Measurements from ENCODE around the gene BTBD16. TPM values are rescaled to one million over a fixed set of nuclear protein-coding genes. Genes with fewer than 3 reads are reported as not detected.

BTBD16 gene
- total RNA-seq, 4 donors from 2014 or later: not detected

- intact Hi-C loops (cut with DNase I; ENCODE audit: low total_unique reads) (loop anchor here (5.0 kb wide), 1 partner anchor 93 kb away; no protein-coding TSS in a partner anchor), in situ Hi-C loops (cut with MboI; ENCODE audit: low pct_ligation_motif_present in 1 of 4, low pct_unique_long_range_greater_than_20kb in 1 of 4, low sequenced_read_pairs in 3 of 4) (loop anchor here in 2 of 4 donors (10.0 kb wide), 1 partner anchor 90 kb away; no protein-coding TSS in a partner anchor)
- Histone ChIP-seq H3K27me3 (no peaks in the 10 kb centered on the region), H3K9me3 (no peaks in the 10 kb centered on the region), H3K4me3 (no peak overlapping the region), H3K36me3 (no peaks in the 10 kb centered on the region), H3K4me1 (peaks cover 0 to 10% (median 7%) of the 10 kb centered on the region in 4 donors), H3K27ac (peak overlapping the region in 2 of 4 donors; percentile 27 to 54)
- 69 to 71% methylated on average over 4 to 9 of the region's 9 CpGs for WGBS, 2 donors (ENCODE audit: low coverage in 1 of 2)
- peak; percentile 45 for DNase-seq
- TF ChIP-seq CTCF (IDR thresholded peaks at IDR 0.05): no peak
- peak in 2 of 3 donors; percentile 21 to 23 for TF ChIP-seq POLR2AphosphoS5 (IDR thresholded peaks at IDR 0.05)
These were observed 73.7 kb downstream of the BTBD16 start for GRCh38 chr10:122344741-122345258.

- Histone ChIP-seq H3K9me3 (no peaks in the 10 kb centered on the region), H3K27ac (no peak overlapping the region), H3K27me3 (no peaks in the 10 kb centered on the region), H3K4me3 (no peak overlapping the region), H3K4me1 (peaks cover 0 to 10% (median 5%) of the 10 kb centered on the region in 4 donors), H3K36me3 (no peaks in the 10 kb centered on the region)
- DNase-seq: no peak
- 89% methylated on average over 3 to 4 of the region's 4 CpGs for WGBS, 2 donors (ENCODE audit: low coverage in 1 of 2)
- in situ Hi-C loops (cut with MboI; ENCODE audit: low pct_ligation_motif_present in 1 of 4, low pct_unique_long_range_greater_than_20kb in 1 of 4, low sequenced_read_pairs in 3 of 4): loop anchor here in 2 of 4 donors (10.0 kb wide), 1 partner anchor 88 kb away; no protein-coding TSS in a partner anchor
- intact Hi-C loops (cut with DNase I; ENCODE audit: low total_unique reads): no loop called here
- TF ChIP-seq POLR2A (IDR thresholded peaks at IDR 0.05) (no peak), CTCF (IDR thresholded peaks at IDR 0.05) (no peak), EP300 (IDR thresholded peaks at IDR 0.05; ENCODE audit: low read depth) (no peak), POLR2AphosphoS5 (IDR thresholded peaks at IDR 0.05) (no peak)
These were observed 75.3 kb downstream of the BTBD16 start for GRCh38 chr10:122346326-122346950.

GRCh38 chr10:122347170-122347841 lies 76.2 kb downstream of the BTBD16 start:
- TF ChIP-seq POLR2AphosphoS5 (IDR thresholded peaks at IDR 0.05): no peak
- TF ChIP-seq CTCF (IDR thresholded peaks at IDR 0.05): no peak
- TF ChIP-seq POLR2A (IDR thresholded peaks at IDR 0.05): no peak
- no peak for TF ChIP-seq EP300 (IDR thresholded peaks at IDR 0.05; ENCODE audit: low read depth)
- H3K27me3 ChIP-seq: no peaks in the 10 kb centered on the region
- 82% methylated on average over 8 of the region's 8 CpGs; no CpG with 5 or more reads in 1 of the 2 donors for WGBS, 2 donors (ENCODE audit: low coverage in 1 of 2)
- H3K27ac ChIP-seq: no peak overlapping the region
- H3K4me3 ChIP-seq: no peak overlapping the region
- H3K36me3 ChIP-seq: no peaks in the 10 kb centered on the region
- no peak for DNase-seq
- in situ Hi-C loops (cut with MboI; ENCODE audit: low pct_ligation_motif_present in 1 of 4, low pct_unique_long_range_greater_than_20kb in 1 of 4, low sequenced_read_pairs in 3 of 4) (loop anchor here in 2 of 4 donors (10.0 kb wide), 1 partner anchor 87 kb away; no protein-coding TSS in a partner anchor), intact Hi-C loops (cut with DNase I; ENCODE audit: low total_unique reads) (no loop called here)
- no peaks in the 10 kb centered on the region for H3K9me3 ChIP-seq
- peaks cover 0 to 10% (median 5%) of the 10 kb centered on the region in 4 donors for H3K4me1 ChIP-seq

GRCh38 chr10:122348512-122348911 lies 77.4 kb downstream of the BTBD16 start:
- no peaks in the 10 kb centered on the region for H3K9me3 ChIP-seq
- 67 to 80% methylated on average over 3 to 4 of the region's 4 CpGs for WGBS, 2 donors (ENCODE audit: low coverage in 1 of 2)
- H3K27me3 ChIP-seq: no peaks in the 10 kb centered on the region
- H3K4me3 ChIP-seq: no peak overlapping the region
- DNase-seq: no peak
- intact Hi-C loops (cut with DNase I; ENCODE audit: low total_unique reads): no loop called here
- no peak overlapping the region for H3K27ac ChIP-seq
- in situ Hi-C loops (cut with MboI; ENCODE audit: low pct_ligation_motif_present in 1 of 4, low pct_unique_long_range_greater_than_20kb in 1 of 4, low sequenced_read_pairs in 3 of 4): loop anchor here in 2 of 4 donors (10.0 kb wide), 1 partner anchor 86 kb away; no protein-coding TSS in a partner anchor
- peaks cover 0 to 10% (median 5%) of the 10 kb centered on the region in 4 donors for H3K4me1 ChIP-seq
- no peaks in the 10 kb centered on the region for H3K36me3 ChIP-seq
- TF ChIP-seq POLR2A (IDR thresholded peaks at IDR 0.05): no peak

Measured in transverse colon (tissue), 4 donors.